PC-9 (cell line): Measurements from ENCODE around the gene GTF3C6. TPM values are rescaled to one million over a fixed set of nuclear protein-coding genes. Genes with fewer than 3 reads are reported as not detected.

ENCODE experiments used
- BruUV-seq: library from RNA; stranded (reverse); fragments of 400-500 nt; replicated peaks from 2 replicates; lab custom pipeline; 2021; lab: Mats Ljungman, UMichigan
- CTCF ChIA-PET: fragments of 300-600 bp; sonication (Branson Sonifier 250); formaldehyde crosslinking; loops from one replicate; lab custom pipeline; 2022; ENCODE audit warnings: antibody characterized with exemption; lab: Charles Lee
- POLR2A ChIA-PET: fragments of 300-600 bp; sonication (Branson Sonifier 250); formaldehyde crosslinking; loops from one replicate; lab custom pipeline; 2022; ENCODE audit warnings: antibody characterized with exemption; ENCODE audit not compliant: unreplicated experiment; lab: Charles Lee
- DNase-seq, 2 experiments: peaks; one replicate each; pipeline versions ENCODE4 v3.0.0 to v3.0.0-alpha.2; 2015 to 2022; ENCODE audit warnings: mixed read lengths in 1 of 2
- H2AFZ ChIP-seq: fragments of 200-600 bp; sonication (generic); 2 replicates; pipeline ENCODE4 v1.8.1; 2017; ENCODE audit warnings: antibody characterized with exemption
- H3F3A ChIP-seq: fragments of 200-600 bp; sonication (generic); 2 replicates; pipeline ENCODE4 v1.8.1; 2017; ENCODE audit warnings: antibody characterized with exemption, mild to moderate bottlenecking, low read depth; ENCODE audit not compliant: insufficient read depth
- H3K27ac ChIP-seq: fragments of 200-600 bp; sonication (generic); 2 replicates; pipeline ENCODE4 v1.6.1; 2016; ENCODE audit warnings: mixed run types
- H3K27me3 ChIP-seq: fragments of 200-600 bp; sonication (generic); 2 replicates; pipeline ENCODE4 v1.6.1; 2016; ENCODE audit warnings: low read depth, mixed run types; ENCODE audit not compliant: insufficient read depth
- H3K36me3 ChIP-seq: fragments of 200-600 bp; sonication (generic); 2 replicates; pipeline ENCODE4 v1.6.1; 2016; ENCODE audit warnings: low read depth, mixed run types
- H3K4me1 ChIP-seq: fragments of 200-600 bp; sonication (generic); replicated peaks from 2 replicates; pipeline ENCODE4 v1.6.1; 2016; ENCODE audit warnings: mixed run types; ENCODE audit not compliant: insufficient read depth
- H3K4me2 ChIP-seq: fragments of 200-600 bp; sonication (generic); 2 replicates; pipeline ENCODE4 v1.6.1; 2017; ENCODE audit warnings: mixed run types
- H3K4me3 ChIP-seq: fragments of 200-600 bp; sonication (generic); 2 replicates; pipeline ENCODE4 v1.6.1; 2016; ENCODE audit warnings: mixed run types
- H3K79me2 ChIP-seq: fragments of 200-600 bp; sonication (generic); 2 replicates; pipeline ENCODE4 v1.6.1; 2017; ENCODE audit warnings: low read depth, mixed run types
- H3K9me2 ChIP-seq: fragments of 200-600 bp; sonication (generic); 2 replicates; pipeline ENCODE4 v1.8.1; 2017; ENCODE audit warnings: mild to moderate bottlenecking; ENCODE audit not compliant: insufficient read depth
- H3K9me3 ChIP-seq: fragments of 200-600 bp; sonication (generic); 2 replicates; pipeline ENCODE4 v1.8.1; 2016; ENCODE audit warnings: low read depth; ENCODE audit not compliant: insufficient read depth
- H4K20me1 ChIP-seq: fragments of 200-600 bp; sonication (generic); 2 replicates; pipeline ENCODE4 v1.8.1; 2017; ENCODE audit not compliant: insufficient read depth
- CTCF ChIP-seq: fragments of 200-600 bp; sonication (generic); conservative IDR thresholded peaks from 2 replicates; pipeline ENCODE4 v1.6.1; 2017; ENCODE audit warnings: mixed run types, antibody characterized with exemption, mild to moderate bottlenecking, moderate library complexity
- EZH2 ChIP-seq: fragments of 200-600 bp; sonication (generic); IDR thresholded peaks from 2 replicates; pipeline ENCODE4 v1.8.0; 2017; ENCODE audit warnings: antibody characterized with exemption, low read depth
- intact Hi-C: fragments of 100-400 bp; cut with micrococcal nuclease; formaldehyde crosslinking; loops from one replicate; pipeline ENCODE4 v1.10.0; 2022; ENCODE audit not compliant: unreplicated experiment
- total RNA-seq: library from RNA; stranded (reverse); gene quantifications from 2 replicates; pipeline ENCODE4 v1.2.3, GENCODE V29; 2021

GTF3C6 gene
- total RNA-seq, 1 experiment from 2014 or later = 28.5 TPM

GRCh38 chr6:110996691-110997090, 38.2 kb downstream of the GTF3C6 start:
- Histone ChIP-seq H3K4me1 (no peaks in the 10 kb centered on the region), H3K4me2 (no peak overlapping the region), H3K9me2 (no peaks in the 10 kb centered on the region), H4K20me1 (peaks cover 14% of the 10 kb centered on the region; the same call in 1 of the 2 replicates), H3K27ac (no peak overlapping the region), H2AFZ (no peak overlapping the region), H3K27me3 (no peaks in the 10 kb centered on the region), H3F3A (no peaks in the 10 kb centered on the region; the same call in 1 of the 2 replicates), H3K36me3 (peaks cover 58% of the 10 kb centered on the region), H3K4me3 (no peak overlapping the region), H3K9me3 (no peaks in the 10 kb centered on the region), H3K79me2 (no peaks in the 10 kb centered on the region; the same call in 1 of the 2 replicates)
- CTCF ChIA-PET = no interaction called here
- no peak for TF ChIP-seq CTCF
- TF ChIP-seq EZH2 = no peak
- POLR2A ChIA-PET = no interaction called here
- no TSS peak for BruUV-seq
- intact Hi-C loops = no loop called here
- no peak for DNase-seq

GRCh38 chr6:110999634-111000270, 41.2 kb downstream of the GTF3C6 start:
- ChIA-PET POLR2A (interaction anchor here (0.6 kb wide), 2 partner anchors 26 to 259 kb away, joined by 4 to 8 read pairs; a partner anchor contains a TSS), CTCF (interaction anchor here (0.5 kb wide), 1 partner anchor 216 kb away, joined by 10 read pairs; no protein-coding TSS in a partner anchor)
- no peaks in the 10 kb centered on the region for H3K9me3 ChIP-seq
- H3K27ac ChIP-seq = no peak overlapping the region
- H3K79me2 ChIP-seq = no peaks in the 10 kb centered on the region
- no peaks in the 10 kb centered on the region for H3K27me3 ChIP-seq
- peaks cover 49% of the 10 kb centered on the region for H3K36me3 ChIP-seq
- no peak overlapping the region for H3K4me3 ChIP-seq
- H3K9me2 ChIP-seq = no peaks in the 10 kb centered on the region
- H2AFZ ChIP-seq = no peak overlapping the region
- peaks cover 8% of the 10 kb centered on the region; the same call in 1 of the 2 replicates for H4K20me1 ChIP-seq
- H3K4me1 ChIP-seq = no peaks in the 10 kb centered on the region
- peak in 1 of 2 experiments; percentile 42 for DNase-seq
- no peaks in the 10 kb centered on the region; the same call in 1 of the 2 replicates for H3F3A ChIP-seq
- no peak overlapping the region for H3K4me2 ChIP-seq
- no TSS peak for BruUV-seq
- TF ChIP-seq CTCF (peak; percentile 78), EZH2 (no peak)
- intact Hi-C loops = loop anchor here (1.0 kb wide), 3 partner anchors 317 to 516 kb away; no protein-coding TSS in a partner anchor

GRCh38 chr6:111002350-111002749, 43.8 kb downstream of the GTF3C6 start:
- peaks cover 9% of the 10 kb centered on the region; the same call in 1 of the 2 replicates for H3F3A ChIP-seq
- POLR2A ChIA-PET = no interaction called here
- CTCF ChIA-PET = no interaction called here
- no peaks in the 10 kb centered on the region for H3K79me2 ChIP-seq
- no peaks in the 10 kb centered on the region for H3K4me1 ChIP-seq
- H3K4me3 ChIP-seq = no peak overlapping the region
- H2AFZ ChIP-seq = no peak overlapping the region
- no peak overlapping the region for H3K4me2 ChIP-seq
- no peaks in the 10 kb centered on the region for H3K9me2 ChIP-seq
- no peaks in the 10 kb centered on the region for H3K9me3 ChIP-seq
- no peaks in the 10 kb centered on the region for H3K27me3 ChIP-seq
- no peak overlapping the region for H3K27ac ChIP-seq
- peaks cover 45% of the 10 kb centered on the region for H3K36me3 ChIP-seq
- TF ChIP-seq EZH2 (no peak), CTCF (no peak)
- peaks cover 8% of the 10 kb centered on the region for H4K20me1 ChIP-seq
- no peak for DNase-seq
- no TSS peak for BruUV-seq
- intact Hi-C loops = no loop called here
